HG02623 (cell line): ENCODE measurements around the gene MFSD6.
"Not testable (repeated sequence)": the region's sequence is repeated elsewhere in the genome, so short reads cannot be mapped to it uniquely, and the experiment has no call there.

Experiments
- ATAC-seq: cut with Tn5 transposase; IDR thresholded peaks from one replicate; pipeline ENCODE4 v1.9.1; 2021; ENCODE audit warnings: moderate library complexity; ENCODE audit not compliant: unreplicated experiment

MFSD6 gene

DNA sequence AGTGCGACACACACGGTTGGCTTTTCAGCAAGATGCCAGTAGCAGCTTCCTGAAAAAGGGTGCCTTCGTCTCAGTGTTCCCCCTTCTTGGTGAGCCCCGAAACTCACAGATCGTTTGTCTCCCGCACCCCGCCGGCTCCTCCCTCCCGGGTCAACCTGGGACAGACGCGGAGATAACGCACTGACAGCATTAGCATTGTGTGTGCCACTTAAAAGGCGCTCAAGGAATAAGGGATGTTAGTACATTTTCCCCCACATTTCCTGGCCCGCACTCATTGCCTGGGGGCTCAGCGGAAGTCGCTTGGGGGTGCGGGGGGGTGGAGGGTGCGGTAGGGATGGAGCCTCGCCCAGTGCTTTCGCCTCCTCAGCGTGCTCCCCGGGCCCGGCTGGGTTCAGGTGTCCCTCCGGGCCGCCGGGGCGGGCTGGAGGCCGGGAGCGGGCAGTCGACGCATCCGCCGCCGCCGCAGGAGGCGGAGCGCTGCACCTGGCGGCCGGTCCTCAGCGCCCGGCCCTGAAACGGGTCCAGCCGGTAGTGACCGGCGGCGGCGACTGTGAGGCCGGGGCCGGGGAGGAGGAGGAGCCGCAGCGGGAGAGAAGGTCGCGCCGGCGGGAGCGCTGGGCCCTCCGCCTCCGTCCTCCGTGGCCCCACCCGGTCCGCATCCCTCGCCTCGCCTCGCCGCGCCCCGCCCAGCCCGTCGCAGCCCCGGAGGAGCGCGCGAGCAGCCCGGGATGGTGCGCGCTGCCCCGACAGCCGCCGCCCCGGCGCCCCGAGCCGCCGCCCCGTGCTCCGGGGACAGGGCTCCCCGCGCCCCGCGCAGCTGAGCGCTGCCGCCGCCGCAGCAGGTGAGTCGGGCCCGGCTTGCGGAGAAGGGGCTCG is at the start of gene MFSD6:
Gene MFSD6, plus strand, starts transcription at position 694 of the 876 bp plus-strand sequence. CDS start 27,675 bp downstream, outside the sequence.
- ATAC-seq: peak; percentile 60

GRCh38 chr2:190358655-190359448 is 49.3 kb upstream of the MFSD6 start:
- ATAC-seq: not testable (repeated sequence)

GRCh38 chr2:190360561-190360960 is 47.6 kb upstream of the MFSD6 start:
- no peak for ATAC-seq

GRCh38 chr2:190360965-190361364 is 47.2 kb upstream of the MFSD6 start:
- ATAC-seq: no peak

GRCh38 chr2:190361572-190361971 is 46.6 kb upstream of the MFSD6 start:
- no peak for ATAC-seq

DNA sequence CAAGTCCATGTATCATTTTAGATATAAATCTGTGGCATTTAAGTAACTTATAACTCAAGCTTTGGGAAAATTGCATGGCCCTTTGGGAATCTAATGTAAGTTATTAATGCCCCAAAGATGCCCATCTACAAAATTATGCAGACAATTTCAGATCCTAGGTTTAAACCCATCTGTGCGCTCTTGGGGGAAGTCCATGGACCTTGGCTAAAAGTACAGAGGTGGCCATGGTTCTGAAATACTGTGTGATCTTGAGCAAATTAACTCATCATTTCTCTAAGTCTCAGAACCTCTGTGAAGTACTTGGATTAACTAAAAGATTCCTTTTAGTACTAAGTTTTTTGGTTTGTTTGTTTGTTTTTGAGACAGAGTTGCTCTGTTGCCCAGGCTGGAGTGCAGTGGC is 45.3 kb upstream of the MFSD6 start:
- ATAC-seq: no peak

DNA sequence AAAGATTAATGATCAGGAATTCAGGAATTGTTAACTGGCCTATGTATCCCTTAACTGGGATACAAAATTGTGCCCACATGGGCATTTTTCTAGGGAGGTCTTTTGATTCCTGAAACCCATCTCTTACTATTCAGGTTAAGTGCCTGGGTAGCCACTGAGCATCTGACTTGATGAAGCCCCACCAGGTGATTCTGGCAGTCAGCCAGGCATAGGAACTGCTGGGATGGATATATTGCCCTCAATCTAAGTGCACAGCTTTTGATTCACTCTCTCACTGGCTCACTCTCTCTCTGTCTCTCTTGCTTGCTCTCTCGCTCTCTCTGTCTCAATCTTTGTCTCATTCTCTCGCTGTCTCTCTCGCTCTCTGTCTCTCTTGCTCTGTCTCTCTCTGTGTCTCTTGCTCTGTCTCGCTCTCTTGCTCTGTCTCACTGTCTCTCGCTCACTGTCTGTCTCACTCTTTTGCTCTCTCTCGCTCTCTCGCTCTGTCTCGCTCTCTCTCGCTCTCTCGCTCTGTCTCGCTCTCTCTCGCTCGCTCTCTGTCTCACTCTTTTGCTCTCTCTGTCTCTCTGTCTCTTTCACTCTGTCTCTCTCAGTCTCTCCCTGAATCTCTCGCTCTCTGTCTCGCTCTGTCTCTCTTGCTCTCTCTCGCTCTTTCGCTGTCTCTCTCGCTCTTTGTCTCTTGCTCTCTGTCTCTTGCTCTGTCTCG is 42.5 kb upstream of the MFSD6 start:
- no peak for ATAC-seq

DNA sequence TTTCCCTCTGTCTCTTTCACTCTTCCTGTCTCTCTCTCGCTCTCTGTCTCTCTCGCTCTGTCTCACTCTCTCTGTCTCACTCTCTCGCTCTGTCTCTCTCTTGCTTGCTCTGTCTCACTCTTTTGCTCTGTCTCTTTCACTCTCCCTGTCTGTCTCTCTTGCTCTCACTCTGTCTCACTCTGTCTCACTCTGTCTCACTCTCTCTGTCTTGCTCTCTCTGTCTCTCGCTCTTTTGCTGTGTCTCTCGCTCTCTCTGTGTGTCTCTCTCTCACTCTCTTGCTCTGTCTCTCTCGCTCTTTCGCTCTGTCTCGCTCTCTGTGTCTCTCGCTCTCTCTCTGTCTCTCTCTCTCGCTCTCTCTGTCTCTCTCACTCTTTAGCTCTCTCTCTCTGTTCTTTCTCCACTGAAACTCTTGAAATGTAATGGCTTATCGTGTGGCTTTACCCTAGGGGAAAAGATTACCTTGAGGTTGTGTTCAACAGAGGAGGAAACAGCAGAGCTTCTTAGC is 41.9 kb upstream of the MFSD6 start:
- ATAC-seq: no peak

GRCh38 chr2:190367091-190367490 is 41.1 kb upstream of the MFSD6 start:
- ATAC-seq: no peak

DNA sequence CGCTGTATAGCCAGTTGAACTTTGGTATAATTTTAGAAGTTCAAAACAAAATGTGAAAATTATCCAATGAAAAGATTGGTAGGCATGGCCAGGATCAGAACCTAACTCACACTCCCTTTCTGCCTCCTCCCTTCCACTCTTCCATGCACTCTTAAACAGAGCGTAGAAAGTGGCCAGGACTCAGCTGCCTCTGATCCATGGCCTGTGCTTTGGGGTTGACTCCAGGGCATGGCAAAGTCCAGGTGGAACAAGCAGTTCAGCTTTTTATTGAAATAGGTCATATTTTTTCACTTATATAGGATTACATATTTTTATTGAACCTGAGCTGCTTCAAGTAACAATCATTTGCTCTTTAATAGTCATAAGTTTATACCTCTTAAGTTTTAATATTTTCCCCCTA is 38.5 kb upstream of the MFSD6 start:
- no peak for ATAC-seq

DNA sequence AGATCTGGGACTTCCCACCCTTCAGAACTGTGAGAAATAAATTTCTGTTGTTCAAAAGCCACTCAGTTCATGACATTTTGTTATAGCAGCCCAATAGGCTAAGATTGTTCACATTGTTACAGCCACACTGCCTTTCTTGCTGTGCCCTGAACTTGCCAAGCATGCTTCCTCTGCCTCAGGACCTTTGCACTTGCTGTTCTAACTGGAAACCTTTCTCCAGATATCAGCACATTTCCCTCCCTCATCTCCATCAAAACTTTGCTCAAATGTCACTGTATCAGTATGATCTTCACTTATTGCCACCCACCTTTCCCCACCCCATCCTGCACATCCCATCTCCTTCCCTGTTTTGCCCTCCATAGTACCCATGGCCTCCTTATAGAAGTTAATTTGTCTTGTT is 32.1 kb upstream of the MFSD6 start:
- ATAC-seq: no peak

- ATAC-seq: no peak
Measured at GRCh38 chr2:190376591-190377245, 31.4 kb upstream of the MFSD6 start.

GRCh38 chr2:190378880-190379237 is 29.3 kb upstream of the MFSD6 start:
- no peak for ATAC-seq

DNA sequence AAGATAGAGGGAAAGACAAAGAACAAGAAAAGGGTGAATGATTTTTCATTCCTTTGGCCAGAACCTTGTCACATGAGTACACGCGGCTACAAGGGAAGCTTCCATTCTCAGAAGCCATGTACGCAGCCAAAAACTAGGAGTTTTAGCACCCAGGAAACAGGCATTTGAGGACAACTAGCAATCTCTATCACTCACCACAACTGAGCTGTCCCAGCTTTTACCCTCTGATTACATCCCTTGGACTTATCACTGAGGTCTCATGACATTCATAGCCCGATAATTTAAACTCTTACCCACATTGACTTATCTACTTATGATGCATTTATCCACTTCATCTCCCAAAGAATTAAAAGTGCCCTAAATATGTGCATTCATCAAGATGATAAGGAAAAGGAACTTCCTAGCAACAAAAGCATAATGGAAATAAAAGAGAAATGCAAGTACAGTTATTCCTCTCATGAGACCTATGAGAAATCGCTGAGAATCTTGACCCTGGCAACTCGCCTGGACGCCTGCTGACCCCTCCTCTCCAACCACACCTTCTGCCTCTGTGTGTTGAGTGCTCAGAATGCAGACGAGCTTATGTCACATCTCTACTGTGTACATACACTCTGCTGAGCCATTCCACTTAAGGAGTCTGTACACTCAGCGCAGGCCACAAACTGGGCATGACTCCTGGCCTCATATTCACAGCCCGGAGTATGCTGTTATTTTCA is 28.7 kb upstream of the MFSD6 start:
- ATAC-seq: no peak

DNA sequence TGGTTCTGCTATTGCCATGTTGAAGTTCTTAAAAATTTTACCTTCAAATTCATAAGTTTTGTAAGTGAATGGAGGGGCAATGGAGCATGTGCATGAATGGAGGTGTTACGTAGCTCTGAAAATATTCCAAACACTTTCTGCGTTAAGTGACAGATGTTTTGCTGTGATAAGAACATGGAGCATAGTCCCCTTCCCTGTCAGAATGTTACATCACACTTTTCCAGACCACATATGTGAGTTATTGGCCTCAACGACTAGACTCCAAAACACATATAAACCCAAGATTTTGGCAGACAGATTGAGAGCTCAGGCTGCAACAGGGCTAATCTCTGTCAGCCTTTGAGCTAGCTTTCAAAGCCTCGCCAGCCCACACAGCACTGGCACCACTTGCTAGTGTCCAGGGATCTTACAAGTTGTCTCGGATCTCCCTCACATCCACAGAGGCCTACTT is 27.2 kb upstream of the MFSD6 start:
- ATAC-seq: no peak

GRCh38 chr2:190382851-190383250 is 25.3 kb upstream of the MFSD6 start:
- ATAC-seq: peak; percentile 77

DNA sequence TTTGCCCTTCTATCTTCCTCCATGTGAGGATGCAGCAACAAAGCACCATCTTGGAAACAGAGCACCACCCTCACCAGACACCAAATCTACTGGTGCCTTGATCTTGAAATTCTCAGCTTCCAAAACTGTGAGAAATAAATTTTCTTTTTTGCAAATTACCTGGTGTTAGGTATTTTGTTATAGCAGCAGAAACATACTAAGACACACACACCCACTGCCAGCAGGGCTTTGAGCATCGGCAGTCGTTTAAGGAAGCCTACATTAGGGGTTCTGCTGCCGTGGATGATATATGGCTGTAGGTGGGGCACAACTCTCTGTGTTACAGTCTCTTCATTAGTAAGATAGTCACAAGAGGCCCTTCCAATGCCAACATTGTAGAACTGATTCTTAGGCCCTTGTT is 20.7 kb upstream of the MFSD6 start:
- no peak for ATAC-seq

DNA sequence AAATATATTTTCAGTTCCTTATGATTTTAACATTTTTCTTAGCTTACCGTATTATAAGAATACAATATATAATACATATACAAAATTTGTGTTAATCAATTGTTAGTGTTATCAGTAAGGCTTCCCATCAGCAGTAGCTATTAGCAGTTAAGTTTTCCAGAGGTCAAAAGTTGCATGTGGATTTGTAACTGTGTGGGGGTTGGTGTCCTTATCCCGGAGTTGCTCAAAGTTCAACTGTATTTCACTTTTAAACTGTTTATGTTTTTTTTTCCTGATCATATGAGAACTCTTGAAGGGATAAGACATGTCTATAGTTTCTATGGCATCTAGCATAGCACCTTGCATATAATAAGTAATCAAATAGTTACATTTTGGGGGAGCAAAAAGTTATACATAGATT is 11.9 kb upstream of the MFSD6 start:
- ATAC-seq: no peak

GRCh38 chr2:190402986-190403603 is 5.1 kb upstream of the MFSD6 start:
- ATAC-seq: no peak

DNA sequence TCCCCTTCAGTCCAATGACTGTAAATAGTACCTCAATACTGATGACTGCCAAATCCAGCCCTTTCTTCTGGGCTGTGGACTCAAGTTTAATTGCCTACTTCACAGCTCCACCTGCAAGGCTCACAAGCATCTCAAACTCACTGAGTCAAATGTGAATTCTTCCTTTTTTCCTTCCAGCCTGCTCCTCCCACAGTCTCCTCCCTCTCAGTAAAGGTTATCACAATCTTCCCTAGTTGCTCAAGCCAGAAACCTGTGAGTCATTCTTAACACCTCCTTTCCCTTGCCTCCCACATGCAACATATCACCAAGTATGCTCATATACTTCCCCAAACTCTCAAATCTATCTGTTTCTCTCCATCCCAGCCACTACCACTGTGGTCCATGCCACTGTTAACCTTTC is 3.7 kb upstream of the MFSD6 start:
- no peak for ATAC-seq
